PC-3 (cell line): ENCODE measurements around the gene REPS2.

ENCODE experiments used
- EZH2 ChIP-seq: fragments of 300-600 bp; sonication (generic); IDR thresholded peaks from one replicate; pipeline ENCODE4 v1.6.1; 2017; ENCODE audit warnings: antibody characterized with exemption, mild to moderate bottlenecking, low read length; ENCODE audit not compliant: unreplicated experiment
- EZH2phosphoT487 ChIP-seq: fragments of 300-600 bp; sonication (generic); IDR thresholded peaks from 2 replicates; pipeline ENCODE4 v1.6.1; 2018; ENCODE audit warnings: mild to moderate bottlenecking, antibody characterized with exemption, low read length, borderline replicate concordance
- TF ChIP-seq, protein P1 (sequence below): fragments of 300-600 bp; sonication (generic); conservative IDR thresholded peaks from 2 replicates; pipeline ENCODE4 v1.5.1; 2017; ENCODE audit warnings: antibody characterized with exemption, low read depth, mild to moderate bottlenecking, low read length

DNA sequence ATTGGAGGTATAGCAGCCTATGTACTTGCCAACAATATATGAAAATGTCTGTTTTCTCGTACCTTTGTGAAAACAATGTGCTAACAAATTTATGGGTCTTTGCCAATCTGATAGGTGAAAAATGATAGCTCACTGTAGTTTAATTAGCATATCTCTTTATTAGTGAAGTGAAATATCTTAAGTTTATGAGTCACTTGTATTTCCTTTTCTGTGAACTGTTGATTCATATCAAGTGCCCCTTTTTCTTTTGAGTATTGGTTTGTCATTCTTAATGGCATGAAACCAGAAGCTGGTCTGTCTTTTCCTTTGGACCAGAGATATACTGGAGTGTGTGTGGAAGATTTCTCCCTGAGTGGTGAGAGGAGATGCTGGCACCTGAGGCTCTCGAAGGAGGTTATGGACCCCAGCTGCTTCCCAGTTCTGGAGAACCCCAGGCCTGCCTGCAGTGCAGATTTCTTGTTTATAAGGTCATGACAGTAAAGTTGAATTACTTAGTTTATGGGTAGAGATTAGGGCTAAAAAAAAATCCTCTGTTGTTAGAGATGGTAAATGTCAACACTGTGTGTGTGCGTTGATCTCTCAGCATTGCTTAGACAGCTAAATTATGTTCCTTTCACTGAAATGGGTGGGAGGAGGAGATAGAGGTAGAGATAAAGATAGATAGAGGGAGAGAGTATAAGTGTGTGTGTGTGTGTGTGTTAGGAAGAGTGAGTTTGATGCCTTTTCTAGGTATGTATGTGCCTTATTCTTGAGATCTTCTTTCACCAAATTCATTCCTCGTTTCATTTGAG, 89.9 kb downstream of the REPS2 start:
- TF ChIP-seq, protein P1, sequence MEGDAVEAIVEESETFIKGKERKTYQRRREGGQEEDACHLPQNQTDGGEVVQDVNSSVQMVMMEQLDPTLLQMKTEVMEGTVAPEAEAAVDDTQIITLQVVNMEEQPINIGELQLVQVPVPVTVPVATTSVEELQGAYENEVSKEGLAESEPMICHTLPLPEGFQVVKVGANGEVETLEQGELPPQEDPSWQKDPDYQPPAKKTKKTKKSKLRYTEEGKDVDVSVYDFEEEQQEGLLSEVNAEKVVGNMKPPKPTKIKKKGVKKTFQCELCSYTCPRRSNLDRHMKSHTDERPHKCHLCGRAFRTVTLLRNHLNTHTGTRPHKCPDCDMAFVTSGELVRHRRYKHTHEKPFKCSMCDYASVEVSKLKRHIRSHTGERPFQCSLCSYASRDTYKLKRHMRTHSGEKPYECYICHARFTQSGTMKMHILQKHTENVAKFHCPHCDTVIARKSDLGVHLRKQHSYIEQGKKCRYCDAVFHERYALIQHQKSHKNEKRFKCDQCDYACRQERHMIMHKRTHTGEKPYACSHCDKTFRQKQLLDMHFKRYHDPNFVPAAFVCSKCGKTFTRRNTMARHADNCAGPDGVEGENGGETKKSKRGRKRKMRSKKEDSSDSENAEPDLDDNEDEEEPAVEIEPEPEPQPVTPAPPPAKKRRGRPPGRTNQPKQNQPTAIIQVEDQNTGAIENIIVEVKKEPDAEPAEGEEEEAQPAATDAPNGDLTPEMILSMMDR = no peak
- TF ChIP-seq EZH2 (no peak), EZH2phosphoT487 (no peak)
